ENCODE results near the gene GAS2L1.
"Not testable (repeated sequence)": the region's sequence is repeated elsewhere in the genome, so short reads cannot be mapped to it uniquely, and the experiment has no call there.

The GAS2L1 gene

DNA sequence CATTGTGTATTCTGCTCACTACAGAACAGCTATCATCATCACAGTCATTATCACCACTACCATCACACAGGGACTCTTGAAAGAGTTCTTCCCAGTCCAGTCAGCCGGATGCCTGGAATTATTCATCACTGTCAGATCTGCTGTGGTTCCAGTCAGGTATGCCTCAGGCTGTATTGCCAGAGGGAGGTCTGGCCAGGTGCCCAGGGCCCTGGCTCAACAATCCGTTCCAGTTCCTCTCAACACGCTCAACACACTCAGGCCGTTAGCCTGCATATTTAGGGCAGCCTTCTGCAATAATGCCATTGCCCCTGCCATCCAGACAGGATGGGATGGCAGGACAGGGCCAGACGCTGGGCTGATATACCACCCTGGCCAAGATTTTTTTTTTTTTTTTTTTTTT is 37.7 kb downstream of the GAS2L1 start:
- DNase-seq, result no peak

DNA sequence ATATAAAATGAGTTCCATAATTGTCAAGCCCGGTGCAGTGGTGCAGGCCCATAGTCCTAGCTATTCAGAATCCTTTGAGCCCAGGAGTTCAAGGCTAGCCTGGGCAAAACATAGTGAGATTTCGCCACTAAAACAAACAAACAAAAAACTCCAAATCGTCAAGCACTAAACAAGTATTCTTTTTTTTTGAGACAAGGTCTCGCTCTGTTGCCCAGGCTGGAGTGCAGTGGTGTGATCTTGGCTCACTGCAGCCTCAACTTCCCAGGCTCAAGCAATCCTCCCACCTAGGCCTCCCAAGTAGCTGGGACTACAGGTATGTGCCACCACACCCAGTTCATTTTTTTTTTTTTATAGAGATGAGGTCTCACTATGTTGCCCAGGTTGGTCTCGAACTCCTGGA is 38.4 kb downstream of the GAS2L1 start:
- not testable (repeated sequence) for DNase-seq

DNA sequence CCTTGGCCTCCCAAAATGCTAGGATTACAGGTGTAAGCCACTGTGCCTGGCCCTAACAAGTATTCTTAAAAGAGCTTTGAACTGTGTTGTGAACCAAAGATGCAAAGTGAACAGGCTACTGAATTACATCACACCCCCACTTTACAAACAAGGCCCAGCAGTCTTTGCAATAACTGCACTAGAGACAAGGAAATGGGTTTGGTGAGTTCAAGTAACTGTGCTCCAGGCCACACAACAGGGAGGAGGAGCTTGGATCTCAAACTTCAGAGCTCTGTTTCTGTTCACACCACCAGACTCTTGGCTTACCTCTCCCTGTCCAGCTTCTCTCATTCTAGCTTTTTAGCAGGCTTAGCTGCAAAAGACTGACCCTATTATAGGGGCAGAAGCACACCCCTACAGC is 39.5 kb downstream of the GAS2L1 start:
- DNase-seq, result no peak

DNA sequence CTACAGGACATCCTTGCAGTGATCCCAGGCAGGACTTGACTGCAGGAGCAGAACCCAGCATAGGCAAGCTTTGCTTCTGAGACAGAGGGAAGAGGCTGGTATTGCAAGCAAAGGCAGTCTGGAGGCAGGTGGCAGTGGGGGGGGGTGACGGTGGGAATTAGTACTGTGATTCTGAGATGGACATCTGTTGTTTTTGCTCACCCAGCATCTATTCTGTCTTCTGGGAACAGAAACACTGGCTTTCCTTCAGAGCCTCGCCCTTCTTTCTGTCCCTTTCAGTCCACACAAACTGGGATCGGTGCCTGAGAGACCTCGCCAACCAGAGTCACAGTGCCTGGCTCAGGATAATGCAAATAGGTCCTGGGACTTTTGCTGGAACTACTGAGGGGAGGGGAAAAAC is 40.2 kb downstream of the GAS2L1 start:
- no peak for DNase-seq

DNA sequence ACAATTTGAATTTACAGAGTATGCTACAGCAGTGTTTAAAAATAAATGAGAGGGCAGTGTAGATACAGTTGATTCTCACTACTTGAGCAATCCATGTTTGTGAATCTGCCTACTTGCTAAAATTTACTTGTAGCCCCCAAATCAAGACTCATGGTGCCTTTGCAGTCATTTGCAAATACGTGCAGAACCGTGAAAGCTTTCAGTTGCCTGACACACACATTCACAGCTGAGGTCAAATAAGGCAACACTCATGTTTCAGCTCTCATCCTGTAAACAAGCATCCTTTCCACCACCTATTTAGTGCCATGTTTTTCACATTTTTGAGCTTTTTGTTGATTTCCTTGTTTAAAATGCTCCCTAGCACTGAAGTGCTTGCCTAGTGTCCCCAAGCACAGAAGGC is 41.6 kb downstream of the GAS2L1 start:
- no peak for DNase-seq

GRCh38 chr22:29348956-29349355 is 42.5 kb downstream of the GAS2L1 start:
- DNase-seq, result no peak

DNA sequence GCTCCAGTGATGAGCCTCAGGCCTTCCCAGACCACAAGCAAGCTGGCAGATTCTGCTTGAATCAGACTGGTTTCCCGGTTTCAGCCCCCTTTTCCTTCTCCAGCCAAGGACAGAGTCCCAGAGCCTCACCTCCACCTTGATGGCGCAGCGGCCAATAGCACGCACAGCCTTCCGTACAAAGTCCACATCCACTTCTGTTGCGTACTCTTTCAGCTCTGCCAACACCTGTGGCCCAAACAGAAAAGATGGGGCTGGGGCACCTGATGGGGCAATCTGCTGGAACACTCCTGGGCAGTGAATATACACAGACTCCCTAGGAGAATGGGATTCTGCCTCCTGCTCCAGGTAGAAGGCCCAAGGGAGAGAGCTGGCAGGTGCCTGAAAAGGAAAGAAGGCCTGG is 44.6 kb downstream of the GAS2L1 start:
- no peak for DNase-seq

DNA sequence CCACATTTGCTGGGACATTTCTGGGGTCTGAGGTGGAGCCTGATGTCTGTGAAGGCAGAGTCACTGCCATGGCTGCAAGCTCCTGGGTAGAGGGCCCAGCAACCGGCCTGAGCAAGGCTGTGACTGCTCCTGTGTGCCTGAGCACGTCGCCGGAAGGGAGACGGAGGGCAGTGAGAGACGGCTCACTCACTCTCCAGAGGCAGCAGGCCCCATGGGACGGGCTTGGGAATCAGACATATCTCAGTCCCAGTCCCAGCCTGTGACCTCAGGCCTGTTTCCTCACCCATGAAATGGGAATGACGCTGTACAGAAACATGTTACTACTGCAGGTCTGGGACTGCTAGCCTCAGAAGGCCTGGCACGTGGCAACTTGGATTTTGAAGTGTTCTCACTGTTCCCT is 45.4 kb downstream of the GAS2L1 start:
- DNase-seq, result no peak

- no peak for DNase-seq
Measured at GRCh38 chr22:29352778-29353177, 46.3 kb downstream of the GAS2L1 start.

DNA sequence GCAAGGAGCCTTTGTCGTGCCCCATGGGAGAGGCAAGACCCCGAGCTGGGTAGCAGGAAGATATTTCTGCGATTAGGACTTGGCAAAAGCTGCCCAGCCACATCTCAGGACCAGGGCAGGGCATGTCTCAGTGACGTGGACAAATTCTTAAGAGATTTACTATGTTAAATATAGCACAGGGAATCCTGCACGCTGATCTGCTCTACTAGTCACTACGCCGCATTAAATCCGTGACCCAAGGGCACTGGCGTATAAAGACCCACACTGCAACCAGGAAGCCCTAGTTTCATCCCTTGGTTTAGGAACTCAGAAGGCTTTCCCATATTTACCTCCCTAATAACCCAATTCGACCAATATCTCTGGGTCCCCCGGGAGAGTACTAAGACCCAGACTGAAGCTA is 46.8 kb downstream of the GAS2L1 start:
- DNase-seq, result no peak

DNA sequence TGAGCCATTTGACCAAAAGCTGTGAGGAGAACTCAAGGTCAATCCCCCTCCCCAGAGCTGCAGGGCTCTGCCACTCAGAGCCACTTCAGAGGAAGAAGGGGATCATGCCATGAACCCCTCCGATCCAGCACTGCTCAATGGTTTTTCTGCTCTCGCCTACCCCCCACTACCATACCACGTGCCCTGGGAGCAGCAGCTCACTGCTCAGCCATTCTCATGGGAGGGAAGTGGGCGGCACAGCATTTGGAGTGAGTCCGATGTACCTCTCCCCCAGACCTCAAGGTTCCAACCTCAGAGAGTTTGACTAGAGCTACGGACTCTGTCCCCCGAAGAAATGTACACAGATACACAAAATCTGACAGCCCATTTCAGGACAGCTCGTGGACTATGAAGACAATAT is 47.4 kb downstream of the GAS2L1 start:
- DNase-seq, result no peak

- not testable (repeated sequence) for DNase-seq
Measured at GRCh38 chr22:29357193-29357890, 50.9 kb downstream of the GAS2L1 start.

DNA sequence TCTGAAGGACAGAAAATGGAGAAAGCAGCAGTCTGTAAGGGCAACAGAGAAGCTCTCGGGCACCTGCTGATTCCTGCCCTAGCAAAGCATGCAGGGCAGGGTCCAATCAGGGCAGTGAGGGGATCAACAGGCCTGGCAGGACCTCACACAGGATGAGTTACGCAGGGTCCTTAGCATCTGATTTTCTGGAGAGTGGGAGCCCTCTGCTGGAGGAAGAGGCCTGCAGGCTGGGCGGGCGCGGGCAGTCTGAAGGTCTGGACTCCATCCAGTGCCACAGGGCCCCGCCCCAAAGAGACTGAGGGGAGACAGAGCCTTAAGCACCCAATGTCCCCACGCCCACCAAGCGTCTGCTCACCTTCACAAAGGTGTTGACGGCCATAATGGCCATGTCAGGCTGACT is 53.0 kb downstream of the GAS2L1 start:
- DNase-seq, result no peak
